BLaER1 treated with 17β-estradiol and CSF1 and Interleukin-3, amounts not matched to agents 10 nM and 100 nM (cell line): ENCODE data around the gene AADAC.
"Not testable (repeated sequence)": the region's sequence is repeated elsewhere in the genome, so short reads cannot be mapped to it uniquely, and the experiment has no call there.

Source experiments
- H3K27ac ChIP-seq, 11 experiments: shearing (Covaris generic); formaldehyde crosslinking; 2 replicates each; pipeline ENCODE4 v1.8.1; 2022
- H3K27me3 ChIP-seq, 11 experiments: shearing (Covaris generic); formaldehyde crosslinking; 2 replicates each; pipeline ENCODE4 v1.8.1; 2022
- H3K36me3 ChIP-seq, 11 experiments: shearing (Covaris generic); formaldehyde crosslinking; 2 replicates each; pipeline ENCODE4 v1.8.1; 2022
- H3K4me1 ChIP-seq, 10 experiments: shearing (Covaris generic); formaldehyde crosslinking; 2 replicates each; pipeline ENCODE4 v1.8.1; 2022
- H3K4me2 ChIP-seq, 11 experiments: shearing (Covaris generic); formaldehyde crosslinking; 2 replicates each; pipeline ENCODE4 v1.8.1; 2022
- H3K4me3 ChIP-seq, 10 experiments: shearing (Covaris generic); formaldehyde crosslinking; 2 replicates each; pipeline ENCODE4 v1.8.1; 2022
- H3K9ac ChIP-seq, 11 experiments: shearing (Covaris generic); formaldehyde crosslinking; 2 replicates each; pipeline ENCODE4 v1.8.1; 2022
- H3K9me3 ChIP-seq, 11 experiments: shearing (Covaris generic); formaldehyde crosslinking; replicated peaks in 1 of 11; 2 replicates each; pipeline ENCODE4 v1.8.1; 2022
- H4K20me1 ChIP-seq, 11 experiments: shearing (Covaris generic); formaldehyde crosslinking; 2 replicates each; pipeline ENCODE4 v1.8.1; 2022
- Cebpa-rat ChIP-seq, 11 experiments: shearing (Covaris generic); IDR thresholded peaks; 2 replicates each; pipeline ENCODE4 v1.8.1; 2022

AADAC gene

GRCh38 chr3:151859905-151860304 is 46.0 kb downstream of the AADAC start:
- no peaks in the 10 kb centered on the region for H3K36me3 ChIP-seq
- TF ChIP-seq Cebpa-rat (IDR thresholded peaks at IDR 0.05), result no peak
- no peak overlapping the region for H3K27ac ChIP-seq
- H3K4me2 ChIP-seq, result no peak overlapping the region
- H3K27me3 ChIP-seq, result no peaks in the 10 kb centered on the region
- H3K4me1 ChIP-seq, result no peaks in the 10 kb centered on the region
- H3K4me3 ChIP-seq, result no peak overlapping the region
- H4K20me1 ChIP-seq, result no peaks in the 10 kb centered on the region
- no peaks in the 10 kb centered on the region for H3K9me3 ChIP-seq
- H3K9ac ChIP-seq, result no peak overlapping the region

GRCh38 chr3:151863611-151864010 is 49.7 kb downstream of the AADAC start:
- TF ChIP-seq Cebpa-rat (IDR thresholded peaks at IDR 0.05), result no peak
- no peak overlapping the region for H3K27ac ChIP-seq
- H4K20me1 ChIP-seq, result no peaks in the 10 kb centered on the region
- peaks cover 0 to 2% (median 0%) of the 10 kb centered on the region in 10 experiments; a peak in 1 of 20 replicates for H3K4me1 ChIP-seq
- H3K4me3 ChIP-seq, result no peak overlapping the region
- no peak overlapping the region for H3K9ac ChIP-seq
- H3K27me3 ChIP-seq, result no peaks in the 10 kb centered on the region
- no peak overlapping the region for H3K4me2 ChIP-seq
- H3K9me3 ChIP-seq, result no peaks in the 10 kb centered on the region
- H3K36me3 ChIP-seq, result no peaks in the 10 kb centered on the region

- Histone ChIP-seq H3K4me3 (no peak overlapping the region), H3K36me3 (no peaks in the 10 kb centered on the region), H3K27ac (no peak overlapping the region), H3K27me3 (no peaks in the 10 kb centered on the region), H3K4me1 (peaks cover 0 to 9% (median 0%) of the 10 kb centered on the region in 10 experiments; a peak in 2 of 20 replicates), H3K4me2 (no peak overlapping the region), H3K9me3 (no peaks in the 10 kb centered on the region), H3K9ac (no peak overlapping the region), H4K20me1 (no peaks in the 10 kb centered on the region)
- no peak for TF ChIP-seq Cebpa-rat (IDR thresholded peaks at IDR 0.05)
These were observed 50.6 kb downstream of the AADAC start for GRCh38 chr3:151864423-151865101.

GRCh38 chr3:151866711-151867410 is 52.9 kb downstream of the AADAC start:
- Histone ChIP-seq H3K27me3 (no peaks in the 10 kb centered on the region), H3K9me3 (no peaks in the 10 kb centered on the region), H3K4me3 (no peak overlapping the region), H3K27ac (no peak overlapping the region), H3K9ac (no peak overlapping the region), H3K36me3 (no peaks in the 10 kb centered on the region), H4K20me1 (no peaks in the 10 kb centered on the region), H3K4me2 (no peak overlapping the region), H3K4me1 (peaks cover 6 to 28% (median 9%) of the 10 kb centered on the region in 10 experiments)
- no peak for TF ChIP-seq Cebpa-rat (IDR thresholded peaks at IDR 0.05)

- Histone ChIP-seq H3K4me2 (no peak overlapping the region), H3K4me1 (peaks cover 10 to 36% (median 17%) of the 10 kb centered on the region in 10 experiments), H3K9me3 (no peaks in the 10 kb centered on the region), H3K27ac (no peak overlapping the region), H4K20me1 (no peaks in the 10 kb centered on the region), H3K36me3 (no peaks in the 10 kb centered on the region), H3K27me3 (no peaks in the 10 kb centered on the region), H3K4me3 (no peak overlapping the region), H3K9ac (no peak overlapping the region)
- no peak for TF ChIP-seq Cebpa-rat (IDR thresholded peaks at IDR 0.05)
These were observed 53.8 kb downstream of the AADAC start for GRCh38 chr3:151867666-151868065.

- H4K20me1 ChIP-seq, result no peaks in the 10 kb centered on the region
- no peak overlapping the region for H3K4me3 ChIP-seq
- peak overlapping the region in 2 of 11 experiments; percentile 29 to 57; a peak in 2 of 22 replicates for H3K4me2 ChIP-seq
- no peaks in the 10 kb centered on the region for H3K27me3 ChIP-seq
- no peaks in the 10 kb centered on the region for H3K9me3 ChIP-seq
- H3K36me3 ChIP-seq, result no peaks in the 10 kb centered on the region
- H3K4me1 ChIP-seq, result peaks cover 10 to 50% (median 21%) of the 10 kb centered on the region in 10 experiments
- H3K27ac ChIP-seq, result no peak overlapping the region
- no peak for TF ChIP-seq Cebpa-rat (IDR thresholded peaks at IDR 0.05)
- H3K9ac ChIP-seq, result no peak overlapping the region
These were observed 55.3 kb downstream of the AADAC start for GRCh38 chr3:151869181-151869580.

GRCh38 chr3:151871639-151872468 is 57.9 kb downstream of the AADAC start:
- peak overlapping the region in 10 of 11 experiments; percentile 21 to 72 (median 61); a peak in 18 of 22 replicates for H3K27ac ChIP-seq
- peak overlapping the region; percentile 31 to 86 (median 67); a peak in 21 of 22 replicates for H3K4me2 ChIP-seq

GRCh38 chr3:151873398-151873797 is 59.5 kb downstream of the AADAC start, which contains the start of gene SUCNR1:
Gene SUCNR1 (plus strand): TSS chr3:151873643. CDS start chr3:151879893, 6,250 bp downstream.
- peak within 1 kb of the TSS in 1 of 11 experiments; percentile 57; a peak in 1 of 22 replicates for H3K9ac ChIP-seq

More at GRCh38 chr3:151871639-151872468, 57.9 kb downstream of the AADAC start:
- Histone ChIP-seq H3K9me3 (no peaks in the 10 kb centered on the region), H3K27me3 (no peaks in the 10 kb centered on the region), H3K9ac (peak overlapping the region in 5 of 11 experiments; percentile 33 to 43 (median 37); a peak in 5 of 22 replicates), H3K36me3 (no peaks in the 10 kb centered on the region), H3K4me3 (peak overlapping the region in 1 of 10 experiments; percentile 11; a peak in 2 of 20 replicates), H3K4me1 (peaks cover 15 to 71% (median 28%) of the 10 kb centered on the region in 10 experiments), H4K20me1 (no peaks in the 10 kb centered on the region)
- TF ChIP-seq Cebpa-rat (IDR thresholded peaks at IDR 0.05), result no peak

GRCh38 chr3:151874079-151874478 is 60.2 kb downstream of the AADAC start:
- not testable (repeated sequence) for H3K36me3 ChIP-seq, H3K27ac ChIP-seq, H3K4me3 ChIP-seq, H4K20me1 ChIP-seq, H3K27me3 ChIP-seq, H3K9me3 ChIP-seq, H3K9ac ChIP-seq
- H3K4me1 ChIP-seq, result peaks cover 15 to 86% (median 29%) of the 10 kb centered on the region in 10 experiments
- peak overlapping the region in 2 of 11 experiments; percentile 47 to 67; a peak in 4 of 22 replicates for H3K4me2 ChIP-seq

More at GRCh38 chr3:151873398-151873797, 59.5 kb downstream of the AADAC start, which contains the start of gene SUCNR1:
- H3K4me2 ChIP-seq, result peak within 1 kb of the TSS in 5 of 11 experiments; percentile 23 to 86 (median 80); a peak in 8 of 22 replicates
- no peaks in the 10 kb centered on the region for H3K27me3 ChIP-seq
- no peaks in the 10 kb centered on the region for H3K9me3 ChIP-seq
- no peak for TF ChIP-seq Cebpa-rat (IDR thresholded peaks at IDR 0.05)
- H3K36me3 ChIP-seq, result no peaks in the 10 kb centered on the region
- peaks cover 15 to 86% (median 28%) of the 10 kb centered on the region in 10 experiments for H3K4me1 ChIP-seq
- H3K4me3 ChIP-seq, result no peak within 1 kb of the TSS
- H3K27ac ChIP-seq, result peak within 1 kb of the TSS in 5 of 11 experiments; percentile 21 to 72 (median 71); a peak in 8 of 22 replicates
- no peaks in the 10 kb centered on the region for H4K20me1 ChIP-seq
